NCI-H2227 (cell line): ENCODE data around the gene PIK3CD.
A peak's percentile ranks its signal among the peaks of the same experiment; 100 is the strongest.
"Not testable (repeated sequence)": the region's sequence is repeated elsewhere in the genome, so short reads cannot be mapped to it uniquely, and the experiment has no call there.

Source experiments
- DNase-seq: peaks from one replicate; lab custom pipeline; 2025; ENCODE audit not compliant: unreplicated experiment; lab: John Stamatoyannopoulos, UW

Gene PIK3CD

GRCh38 chr1:9687874-9688582, 36.5 kb downstream of the PIK3CD start:
- DNase-seq, result peak; percentile 48

DNA sequence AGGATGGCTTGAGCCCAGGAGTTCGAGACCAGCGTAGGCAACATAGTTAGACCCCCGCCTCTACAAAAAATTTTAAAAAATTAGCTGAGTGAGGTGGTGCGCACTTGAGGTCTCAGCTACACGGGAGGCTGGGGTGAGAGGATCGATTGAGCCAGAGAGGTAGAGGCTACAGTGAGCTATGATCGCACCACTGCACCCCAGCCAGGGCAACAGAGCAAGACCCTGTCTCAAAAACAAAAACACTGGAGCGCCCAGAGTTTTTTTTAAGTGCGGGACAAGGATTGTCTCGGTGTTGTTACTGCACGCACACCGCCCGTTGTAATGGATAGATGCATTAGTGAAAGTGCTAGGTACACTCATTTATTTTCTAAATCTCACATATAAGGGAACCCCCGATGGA, 37.1 kb downstream of the PIK3CD start:
- no peak for DNase-seq

DNA sequence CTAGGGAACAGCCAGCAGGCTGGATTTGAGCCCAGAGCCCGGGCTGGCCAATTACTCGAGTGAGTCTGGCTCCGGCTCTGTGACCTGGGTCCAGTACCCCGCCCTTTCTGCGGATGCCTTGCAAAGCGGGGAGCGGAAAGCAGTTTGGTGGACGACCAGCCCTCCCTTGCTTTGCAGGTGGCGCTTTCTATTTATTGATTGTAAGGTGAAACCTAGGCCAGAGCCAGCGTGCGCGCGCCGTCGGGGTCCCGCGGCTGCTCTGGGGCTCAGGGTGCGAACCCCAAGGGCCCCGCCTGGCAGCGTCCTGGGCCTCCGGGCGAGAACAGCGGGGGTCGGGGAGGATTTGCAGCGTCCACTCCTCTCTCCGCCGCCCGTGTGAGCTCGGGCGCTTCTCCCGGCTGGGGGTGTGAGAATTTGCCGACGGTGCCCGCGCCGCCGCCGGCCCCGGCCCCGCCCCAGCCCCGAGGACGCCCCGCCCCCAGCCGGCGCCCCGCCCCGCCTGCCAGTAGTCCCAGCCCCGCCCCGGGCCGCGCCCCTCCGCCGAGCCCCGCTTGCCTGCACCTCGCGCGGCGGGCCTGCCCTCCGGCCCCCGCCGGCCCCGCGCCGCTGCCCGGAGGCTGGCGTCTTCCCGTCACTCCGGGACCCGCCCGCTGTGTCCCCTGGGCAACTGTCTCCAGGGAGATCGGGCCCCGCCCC, 37.6 kb downstream of the PIK3CD start:
- DNase-seq, result peak; percentile 85

DNA sequence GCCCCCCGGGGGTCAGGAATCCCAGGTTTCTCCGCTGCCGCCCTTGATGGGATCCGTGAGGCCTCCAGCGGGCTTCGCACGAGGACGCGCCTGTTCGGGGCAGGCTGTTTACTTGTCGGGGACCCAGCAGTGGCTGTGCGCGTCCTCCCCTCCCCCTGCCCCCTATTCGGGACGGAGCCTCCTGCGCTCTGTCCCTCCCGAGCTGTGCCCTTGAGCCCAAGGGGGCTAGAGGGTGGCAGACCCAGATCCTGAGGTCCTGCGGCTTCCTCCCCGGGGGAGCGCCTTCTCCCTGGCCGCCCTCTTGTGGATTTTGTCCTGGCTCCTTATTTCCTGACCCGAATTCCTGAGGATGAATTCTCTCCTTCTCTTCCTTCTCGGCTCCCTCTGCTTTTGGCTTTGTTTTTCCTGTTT, 38.4 kb downstream of the PIK3CD start:
- peak; percentile 39 for DNase-seq

- no peak for DNase-seq
Measured at GRCh38 chr1:9690440-9691107, 39.0 kb downstream of the PIK3CD start.

GRCh38 chr1:9691108-9691445, 39.5 kb downstream of the PIK3CD start:
- DNase-seq, result no peak

GRCh38 chr1:9691691-9692090, 40.2 kb downstream of the PIK3CD start:
- DNase-seq, result no peak

DNA sequence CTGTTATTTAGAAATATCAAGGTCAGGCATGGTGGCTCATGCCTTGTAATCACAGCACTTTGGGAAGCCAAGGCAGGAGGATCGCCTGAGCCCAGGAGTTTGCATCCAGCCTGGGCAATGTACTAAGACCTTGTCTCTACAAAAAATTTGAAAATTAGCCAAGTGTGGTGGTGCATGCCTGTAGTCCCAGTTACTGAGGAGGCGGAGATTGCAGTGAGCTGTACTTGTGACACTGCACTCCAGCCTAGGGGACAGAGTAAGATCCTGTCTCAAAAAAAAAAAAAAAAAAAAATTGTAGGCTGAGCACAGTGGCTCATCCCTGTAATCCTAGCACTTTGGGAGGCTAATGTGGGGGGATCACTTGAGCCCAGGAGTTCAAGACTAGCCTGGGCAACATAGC, 45.3 kb downstream of the PIK3CD start:
- DNase-seq, result no peak

DNA sequence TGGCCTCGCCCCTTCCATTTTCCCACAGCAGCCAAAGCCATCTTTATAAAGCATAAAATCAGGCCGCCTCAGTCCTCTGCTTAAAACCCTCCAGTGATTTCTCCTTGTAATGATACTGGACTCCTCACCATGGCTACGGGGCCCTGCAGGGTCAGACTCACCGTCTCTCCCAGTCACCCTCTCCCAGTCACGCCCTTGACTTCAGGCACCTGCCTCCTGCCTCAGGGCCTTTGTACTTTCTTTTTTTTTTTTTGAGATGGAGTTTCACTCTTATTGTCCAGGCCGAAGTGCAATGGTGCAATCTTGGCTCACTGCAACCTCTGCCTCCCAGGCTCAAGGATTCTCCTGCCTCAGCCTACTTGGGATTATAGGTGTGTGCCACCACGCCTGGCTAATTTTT, 47.8 kb downstream of the PIK3CD start:
- DNase-seq, result no peak

- DNase-seq, result no peak
Measured at GRCh38 chr1:9700340-9700739, 48.8 kb downstream of the PIK3CD start.

GRCh38 chr1:9701665-9702064, 50.1 kb downstream of the PIK3CD start:
- no peak for DNase-seq

DNA sequence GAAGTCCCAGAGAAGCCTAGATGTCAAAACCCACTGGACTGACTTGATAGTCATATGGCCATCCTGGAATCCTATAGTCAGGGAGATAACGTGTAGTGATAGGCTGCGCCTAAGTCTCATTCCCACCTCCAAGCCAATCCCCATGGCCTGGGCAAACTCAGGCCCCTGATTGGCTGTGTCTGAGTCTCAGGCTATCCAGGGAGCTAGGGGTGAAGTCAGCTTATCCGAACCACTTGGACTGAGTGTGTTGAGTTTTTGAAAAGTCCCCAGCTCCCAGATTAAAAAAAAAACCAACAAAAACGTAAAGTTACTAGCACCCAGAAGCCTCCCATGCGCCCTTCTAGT, 51.6 kb downstream of the PIK3CD start:
- no peak for DNase-seq

DNA sequence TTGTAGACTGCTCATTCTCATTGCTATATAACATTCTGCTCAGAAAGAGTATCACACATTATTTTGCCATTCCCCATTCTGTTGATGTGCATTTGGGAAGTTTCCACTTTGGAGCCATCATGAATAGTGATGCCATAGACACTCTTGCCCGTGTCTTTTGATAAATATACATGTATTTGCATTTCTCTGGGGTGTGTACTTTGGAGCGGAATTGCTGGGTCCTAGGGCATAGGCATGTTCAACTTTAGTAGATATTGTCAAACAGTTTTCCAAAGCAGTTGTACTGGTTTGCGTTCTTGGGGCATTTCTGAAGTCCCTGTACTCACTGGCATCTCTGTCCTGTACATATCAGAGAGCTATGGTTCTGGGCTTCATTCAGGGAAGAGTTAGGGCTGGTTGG, 52.1 kb downstream of the PIK3CD start:
- DNase-seq, result no peak

GRCh38 chr1:9705337-9706093, 54.0 kb downstream of the PIK3CD start:
- DNase-seq, result no peak

GRCh38 chr1:9706178-9706577, 54.6 kb downstream of the PIK3CD start:
- DNase-seq, result no peak

GRCh38 chr1:9710037-9710436, 58.5 kb downstream of the PIK3CD start:
- DNase-seq, result no peak

DNA sequence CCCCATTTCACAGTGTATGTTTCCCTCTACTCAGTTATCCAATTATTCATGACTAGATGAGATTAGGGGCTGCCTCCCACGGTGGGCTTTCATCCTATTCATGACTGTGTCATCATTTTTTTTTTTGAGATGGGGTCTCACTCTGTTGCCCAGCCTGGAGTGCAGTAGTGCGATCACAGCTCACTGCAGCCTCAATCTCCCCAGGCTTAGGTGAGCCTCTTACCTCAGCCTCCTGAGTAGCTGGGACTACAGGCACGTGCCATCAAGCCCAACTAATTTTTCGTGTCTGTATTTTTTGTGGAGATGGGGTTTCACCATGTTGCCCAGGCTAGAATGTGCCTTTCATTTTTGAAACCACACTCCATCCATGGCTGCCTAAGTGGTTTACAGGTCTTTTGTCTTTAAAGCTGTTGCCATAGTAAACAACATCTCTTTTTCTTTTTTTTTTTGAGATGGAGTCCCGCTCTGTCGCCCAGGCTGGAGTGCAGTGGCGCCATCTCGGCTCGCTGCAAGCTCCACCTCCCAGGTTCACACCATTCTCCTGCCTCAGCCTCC, 60.0 kb downstream of the PIK3CD start:
- DNase-seq, result no peak

GRCh38 chr1:9712767-9713166, 61.2 kb downstream of the PIK3CD start:
- DNase-seq, result not testable (repeated sequence)

DNA sequence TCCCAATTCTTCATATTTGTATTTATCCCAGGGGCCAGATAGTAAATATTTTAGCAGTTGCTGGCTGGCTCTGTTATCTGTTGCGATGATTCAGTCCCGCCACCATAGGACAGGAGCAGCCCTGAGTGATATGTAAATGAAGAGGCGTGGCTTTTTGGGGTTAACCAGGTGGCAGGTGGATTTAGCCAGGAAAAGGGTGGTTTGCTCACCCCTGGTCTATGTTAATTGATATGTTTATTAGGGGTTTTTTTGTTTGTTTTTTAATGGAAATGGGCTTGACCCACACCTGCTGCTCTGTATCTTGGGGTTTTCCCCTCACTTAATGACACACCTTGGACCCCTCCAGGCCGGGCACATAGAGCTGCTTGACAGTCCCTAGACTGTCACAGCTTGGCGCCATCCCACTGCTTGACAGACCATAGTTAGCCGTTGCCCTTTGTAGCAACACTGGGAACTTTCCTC, 62.8 kb downstream of the PIK3CD start:
- DNase-seq, result no peak

- DNase-seq, result no peak
Measured at GRCh38 chr1:9715536-9716226, 64.2 kb downstream of the PIK3CD start.
